Neutrophil (primary cell): Measurements from ENCODE around the gene PLCB3.

Experiments
- H3K27ac ChIP-seq: fragments of 200-600 bp; sonication (generic); 2 replicates; pipeline ENCODE4 v1.5.1; 2016; ENCODE audit warnings: mild to moderate bottlenecking, moderate library complexity
- H3K27me3 ChIP-seq: fragments of 200-600 bp; sonication (generic); 2 replicates; pipeline ENCODE4 v1.6.0; 2016; ENCODE audit warnings: mild to moderate bottlenecking
- H3K36me3 ChIP-seq: fragments of 200-600 bp; sonication (generic); 2 replicates; pipeline ENCODE4 v1.5.1; 2017
- H3K4me1 ChIP-seq, 2 experiments: fragments of 200-600 bp in 1 of 2; sonication (generic) in 1 of 2; 1 replicate in 1 of 2; 2 replicates in 1 of 2; pipeline versions ENCODE4 v1.5.1 to v1.6.1; 2013 to 2016; ENCODE audit warnings: low read depth in 1 of 2, low read length in 1 of 2, mild to moderate bottlenecking in 1 of 2, moderate library complexity in 1 of 2; ENCODE audit not compliant: control insufficient read depth in 1 of 2, insufficient read depth in 1 of 2
- H3K4me3 ChIP-seq, 2 experiments: fragments of 200-600 bp in 1 of 2; sonication (generic) in 1 of 2; 1 replicate in 1 of 2; 2 replicates in 1 of 2; pipeline ENCODE4 v1.5.1; 2013 to 2016; ENCODE audit warnings: low read depth in 1 of 2, low read length in 1 of 2, mild to moderate bottlenecking in 1 of 2, moderate library complexity in 1 of 2
- H3K9me3 ChIP-seq: fragments of 200-600 bp; sonication (generic); 2 replicates; pipeline ENCODE4 v1.5.1; 2016
- CTCF ChIP-seq: fragments of 200-600 bp; sonication (generic); IDR thresholded peaks from 2 replicates; pipeline ENCODE4 v1.5.1; 2016; ENCODE audit warnings: antibody characterized with exemption

PLCB3 gene

DNA sequence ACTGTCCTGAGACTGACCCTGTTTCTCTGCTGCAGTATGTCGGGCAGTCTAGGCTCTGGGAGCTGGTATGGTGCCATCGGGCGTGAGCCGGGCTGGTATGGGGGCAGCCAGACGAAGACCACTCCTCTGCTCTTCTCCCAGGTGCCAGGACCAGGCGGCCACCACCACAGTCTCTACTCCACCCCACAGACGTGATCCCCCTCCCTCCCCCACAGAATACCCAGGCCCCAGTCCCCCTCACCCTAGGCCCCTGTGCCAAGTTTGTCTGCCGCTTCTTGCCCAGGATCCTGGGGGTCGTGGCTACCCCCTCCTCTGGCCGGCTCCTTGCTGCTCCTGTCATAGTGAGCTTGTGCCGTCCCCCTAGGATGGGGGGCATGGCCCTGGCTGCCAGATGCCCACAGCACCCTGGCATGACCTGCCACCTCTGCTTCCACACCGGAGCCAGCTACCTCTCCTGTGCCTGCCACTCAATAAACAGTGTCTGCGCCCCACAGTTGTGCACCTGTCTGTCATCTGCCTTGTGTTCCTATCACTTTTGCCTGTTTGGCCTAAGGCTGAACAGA is 37.8 kb downstream of the PLCB3 start:
- Histone ChIP-seq H3K36me3 (no peaks in the 10 kb centered on the region), H3K9me3 (no peaks in the 10 kb centered on the region), H3K4me3 (no peak overlapping the region), H3K27me3 (peaks cover 50% of the 10 kb centered on the region), H3K27ac (no peak overlapping the region), H3K4me1 (peaks cover 10 to 37% of the 10 kb centered on the region in 2 experiments)
- TF ChIP-seq CTCF = no peak

GRCh38 chr11:64290352-64291261 is 39.3 kb downstream of the PLCB3 start:
- peaks cover 7 to 29% of the 10 kb centered on the region in 2 experiments for H3K4me1 ChIP-seq
- no peak for TF ChIP-seq CTCF
- no peaks in the 10 kb centered on the region for H3K9me3 ChIP-seq
- no peak overlapping the region for H3K27ac ChIP-seq
- H3K27me3 ChIP-seq = peaks cover 66% of the 10 kb centered on the region
- H3K4me3 ChIP-seq = no peak overlapping the region
- H3K36me3 ChIP-seq = no peaks in the 10 kb centered on the region

- H3K4me3 ChIP-seq = peak within 1 kb of the TSS in 1 of 2 experiments; percentile 14
Measured at GRCh38 chr11:64291262-64291751, 40.0 kb downstream of the PLCB3 start, which contains the start of gene KCNK4. Gene KCNK4 (plus strand): TSS chr11:64291302. CDS start chr11:64293019, 1,717 bp downstream.

DNA sequence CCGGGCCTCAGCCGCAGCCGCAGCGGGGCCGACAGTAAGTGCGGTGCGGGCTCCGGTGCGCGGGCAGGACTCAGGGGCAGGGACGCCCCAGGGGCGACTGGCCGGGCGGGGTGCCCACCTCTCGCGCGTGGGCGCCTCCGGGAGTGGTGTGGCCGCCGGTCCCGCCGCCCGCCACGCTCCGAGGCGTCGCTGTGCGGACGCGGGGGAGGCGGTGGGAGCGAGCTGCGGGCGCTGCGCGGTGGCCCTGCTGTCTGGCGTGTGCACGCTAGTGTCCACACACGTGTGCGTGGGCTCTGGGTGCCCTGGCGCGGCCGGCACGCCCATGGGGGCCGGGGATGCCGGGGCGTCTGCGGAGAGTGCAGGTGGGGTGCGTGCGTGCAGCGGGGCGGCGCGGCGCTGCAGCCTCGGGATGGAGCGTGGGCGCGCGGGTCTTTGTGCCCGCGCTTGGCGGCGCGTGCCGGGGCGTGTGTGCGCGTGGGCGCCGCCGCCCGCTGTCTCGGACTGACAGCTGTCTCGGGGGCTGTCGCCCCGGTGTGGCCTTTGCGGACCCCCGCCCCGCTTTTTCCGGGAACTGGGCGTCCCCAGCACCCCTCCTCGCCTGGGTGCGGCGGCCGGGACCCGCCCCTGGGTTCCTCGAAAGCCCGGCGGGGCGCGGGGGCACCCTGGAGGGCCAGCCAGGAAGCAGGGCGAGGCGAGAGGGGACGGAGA is 40.6 kb downstream of the PLCB3 start:
- no peak for TF ChIP-seq CTCF
- peaks cover 78% of the 10 kb centered on the region for H3K27me3 ChIP-seq
- H3K36me3 ChIP-seq = no peaks in the 10 kb centered on the region
- H3K27ac ChIP-seq = no peak overlapping the region
- peaks cover 0 to 19% of the 10 kb centered on the region in 2 experiments for H3K4me1 ChIP-seq
- peak overlapping the region in 1 of 2 experiments; percentile 14 for H3K4me3 ChIP-seq
- no peaks in the 10 kb centered on the region for H3K9me3 ChIP-seq

More at GRCh38 chr11:64291262-64291751, 40.0 kb downstream of the PLCB3 start, which contains the start of gene KCNK4:
- peaks cover 3 to 23% of the 10 kb centered on the region in 2 experiments for H3K4me1 ChIP-seq
- peaks cover 73% of the 10 kb centered on the region for H3K27me3 ChIP-seq
- H3K27ac ChIP-seq = no peak within 1 kb of the TSS
- TF ChIP-seq CTCF = no peak
- H3K36me3 ChIP-seq = no peaks in the 10 kb centered on the region
- no peaks in the 10 kb centered on the region for H3K9me3 ChIP-seq
